GM12878 (cell line): ENCODE data around the gene PELO. TPM values are rescaled to one million over a fixed set of nuclear protein-coding genes. Genes with fewer than 3 reads are reported as not detected.

Experiments
- ATAC-seq: fragments of 200-7000 bp; cut with Tn5 transposase; 3 replicates; pipeline ENCODE4 v1.9.1; 2020; ENCODE audit warnings: mild to moderate bottlenecking, moderate library complexity
- BruUV-seq: library from RNA; stranded (reverse); fragments of 400-500 nt; replicated peaks from 2 replicates; lab custom pipeline; 2021; lab: Mats Ljungman, UMichigan
- CTCF ChIA-PET: fragments of 300-600 bp; sonication (Branson Sonifier 250); formaldehyde crosslinking; extraction: SDS; loops from one replicate; lab custom pipeline; 2021; ENCODE audit warnings: inconsistent platforms; lab: Yijun Ruan, JAX
- POLR2A ChIA-PET: fragments of 350-600 bp; formaldehyde crosslinking; extraction: SDS; loops from one replicate; lab custom pipeline; 2021; ENCODE audit warnings: inconsistent platforms; lab: Charles Lee
- RAD21 ChIA-PET: fragments of 300-600 bp; sonication (Branson Sonifier 250); formaldehyde crosslinking; loops from one replicate; lab custom pipeline; 2023; ENCODE audit warnings: antibody characterized with exemption; ENCODE audit not compliant: unreplicated experiment; lab: Charles Lee
- SMC1A ChIA-PET: fragments of 300-600 bp; sonication (Branson Sonifier 250); formaldehyde crosslinking; loops from one replicate; lab custom pipeline; 2023; ENCODE audit not compliant: unreplicated experiment, uncharacterized antibody; lab: Charles Lee
- DNase-seq: peaks from one replicate; pipeline ENCODE4 v3.0.0-alpha.2; 2011; ENCODE audit warnings: low read depth, low spot score
- FAIRE-seq: peaks from 3 replicates; lab custom pipeline; 2011; peaks lifted over from hg19 to GRCh38; lab: Jason Lieb, UNC
- H2AFZ ChIP-seq: 2 replicates; pipeline ENCODE4 v1.6.0; 2011; ENCODE audit warnings: low read depth, low read length, control low read depth; ENCODE audit not compliant: control insufficient read depth
- H3K27ac ChIP-seq: 2 replicates; pipeline ENCODE4 v1.5.1; 2011; ENCODE audit warnings: control low read depth; ENCODE audit not compliant: control insufficient read depth, insufficient read depth
- H3K27me3 ChIP-seq, 2 experiments: replicated peaks in 1 of 2; 2 replicates each; pipeline versions ENCODE4 v1.6.0 to v1.6.1; 2011; ENCODE audit warnings: low read length in 1 of 2; ENCODE audit not compliant: control insufficient read depth in 2 of 2, insufficient read depth in 2 of 2
- H3K36me3 ChIP-seq, 2 experiments: 2 replicates each; pipeline ENCODE4 v1.5.1; 2011; ENCODE audit warnings: low read length in 1 of 2; ENCODE audit not compliant: control insufficient read depth in 2 of 2, insufficient read depth in 2 of 2
- H3K4me1 ChIP-seq: 2 replicates; pipeline ENCODE4 v1.6.1; 2011; ENCODE audit warnings: mild to moderate bottlenecking, low read length, moderate library complexity, mixed read lengths; ENCODE audit not compliant: control insufficient read depth, insufficient read depth
- H3K4me2 ChIP-seq: 2 replicates; pipeline ENCODE4 v1.6.0; 2011; ENCODE audit warnings: control low read depth; ENCODE audit not compliant: control insufficient read depth, insufficient read depth
- H3K4me3 ChIP-seq: fragments of 200-600 bp; sonication (generic); 2 replicates; pipeline ENCODE4 v1.5.1; 2016
- H3K79me2 ChIP-seq: 2 replicates; pipeline ENCODE4 v1.6.0; 2011; ENCODE audit warnings: low read length; ENCODE audit not compliant: control insufficient read depth, insufficient read depth
- H3K9ac ChIP-seq: 2 replicates; pipeline ENCODE4 v1.8.0; 2011; ENCODE audit warnings: low read length, control low read depth, mixed read lengths; ENCODE audit not compliant: control insufficient read depth, insufficient read depth
- H3K9me3 ChIP-seq: replicated peaks from 3 replicates; pipeline ENCODE4 v1.5.1; 2011; ENCODE audit warnings: mild to moderate bottlenecking, low read length; ENCODE audit not compliant: control insufficient read depth, insufficient read depth
- H4K20me1 ChIP-seq: 2 replicates; pipeline ENCODE4 v1.6.0; 2011; ENCODE audit not compliant: control insufficient read depth, insufficient read depth
- BCL11A ChIP-seq: IDR thresholded peaks from 2 replicates; pipeline ENCODE4 v1.6.1; 2011; ENCODE audit warnings: low read depth, low read length
- DPF2 ChIP-seq: fragments of 450-650 bp; IDR thresholded peaks from 2 replicates; pipeline ENCODE4 v1.6.1; 2017; ENCODE audit warnings: mild to moderate bottlenecking
- EP300 ChIP-seq, 2 experiments: fragments of 150-350 bp in 1 of 2; IDR thresholded peaks; 2 replicates each; pipeline ENCODE4 v1.6.1; 2011 to 2012; ENCODE audit warnings: low read depth in 2 of 2, low read length in 2 of 2, borderline replicate concordance in 1 of 2, improper control_type of control experiment in 1 of 2, inconsistent platforms in 1 of 2; ENCODE audit not compliant: control insufficient read depth in 1 of 2
- NFYA ChIP-seq: IDR thresholded peaks from 2 replicates; pipeline ENCODE4 v1.6.1; 2011; ENCODE audit warnings: low read depth, mild to moderate bottlenecking, low read length, improper control_type of control experiment, borderline replicate concordance
- NR2C1 ChIP-seq: fragments of 450-650 bp; IDR thresholded peaks from 2 replicates; pipeline ENCODE4 v1.6.1; 2017; ENCODE audit warnings: antibody characterized with exemption, mild to moderate bottlenecking, moderate library complexity
- PAX5 ChIP-seq: IDR thresholded peaks from 2 replicates; pipeline ENCODE4 v1.6.1; 2011; ENCODE audit warnings: low read depth, low read length, borderline replicate concordance
- POLR2A ChIP-seq: IDR thresholded peaks from 2 replicates; pipeline ENCODE4 v1.6.1; 2011; ENCODE audit warnings: low read depth, mild to moderate bottlenecking, low read length
- SREBF2 ChIP-seq: IDR thresholded peaks from 2 replicates; pipeline ENCODE4 v1.6.1; 2012; ENCODE audit warnings: mild to moderate bottlenecking, low read length
- TCF3 ChIP-seq: IDR thresholded peaks from 2 replicates; pipeline ENCODE4 v1.6.1; 2012; ENCODE audit warnings: low read depth, mild to moderate bottlenecking, low read length, borderline replicate concordance; ENCODE audit not compliant: insufficient read depth
- ZSCAN29 ChIP-seq: fragments of 450-650 bp; IDR thresholded peaks from 2 replicates; pipeline ENCODE4 v1.6.1; 2017; ENCODE audit warnings: mild to moderate bottlenecking, moderate library complexity
- ZZZ3 ChIP-seq: IDR thresholded peaks from 2 replicates; pipeline ENCODE4 v1.6.1; 2011; ENCODE audit warnings: low read depth; ENCODE audit not compliant: control insufficient read depth, insufficient read length
- WGBS: methylation state at CpG from one replicate; pipeline ENCODE4 v1.1.6; 2016; ENCODE audit warnings: low lambda C conversion rate; ENCODE audit not compliant: insufficient replicate concordance, insufficient coverage; ENCODE audit errors: missing lambda C conversion rate; 5-methylcytosine and 5-hydroxymethylcytosine counted together
- in situ Hi-C: fragments of 300-500 bp; cut with MboI; formaldehyde crosslinking; loops from 9 replicates; pipeline ENCODE4 v1.14.3; 2018; ENCODE audit warnings: mixed read lengths
- intact Hi-C: fragments of 100-400 bp; cut with micrococcal nuclease; formaldehyde crosslinking; loops from one replicate; pipeline ENCODE4 v1.14.2; 2022; ENCODE audit not compliant: unreplicated experiment
- polyA plus RNA-seq, 11 experiments: library from polyadenylated mRNA; depleted of rRNA in 4 of 11; unstranded in 6 of 11; stranded (reverse) in 5 of 11; fragments of >200 nt; fragmentation: Nextera tagmentation in 4 of 11; fragmentation: Illumina TruSeq in 1 of 11; extraction: Ambion mirVana in 4 of 11; extraction: Trizol in 1 of 11; gene quantifications; 1 replicate in 1 of 11; 2 replicates in 10 of 11; pipeline versions ENCODE4 v1.2.1 to v1.2.3, GENCODE V29; 2011 to 2016; ENCODE audit warnings: inconsistent platforms in 2 of 11, missing spikeins in 2 of 11, low read depth in 1 of 11
- total RNA-seq, 4 experiments: library from RNA; depleted of rRNA in 3 of 4; stranded (reverse); fragments of >200 nt in 3 of 4; fragmentation: Illumina TruSeq in 1 of 4; extraction: Trizol in 1 of 4; gene quantifications; 2 replicates each; pipeline versions ENCODE4 v1.2.1 to v1.2.3, GENCODE V29; 2013 to 2021
- TF ChIP-seq, protein P1 (sequence below): IDR thresholded peaks from 2 replicates; pipeline ENCODE4 v1.6.1; 2011; ENCODE audit warnings: borderline replicate concordance, low read depth, mild to moderate bottlenecking, moderate library complexity, mixed read lengths, low read length; ENCODE audit not compliant: insufficient read depth; ENCODE audit errors: extremely low read length
- TF ChIP-seq, protein P2 (sequence below): IDR thresholded peaks from 2 replicates; pipeline ENCODE4 v1.6.1; 2011; ENCODE audit warnings: mild to moderate bottlenecking, low read depth, low read length, moderate library complexity; ENCODE audit not compliant: insufficient replicate concordance
- TF ChIP-seq, protein P3 (sequence below): IDR thresholded peaks from 2 replicates; pipeline ENCODE4 v1.6.1; 2012; ENCODE audit warnings: improper control_type of control experiment, low read depth, low read length; ENCODE audit not compliant: insufficient replicate concordance

PELO gene
- total and polyA plus RNA-seq, 10 of the 15 experiments (the other 5 are each of a cell fraction or from before 2014, with no cell fraction given): 5.6 to 11.9 (median 8.7) TPM

DNA sequence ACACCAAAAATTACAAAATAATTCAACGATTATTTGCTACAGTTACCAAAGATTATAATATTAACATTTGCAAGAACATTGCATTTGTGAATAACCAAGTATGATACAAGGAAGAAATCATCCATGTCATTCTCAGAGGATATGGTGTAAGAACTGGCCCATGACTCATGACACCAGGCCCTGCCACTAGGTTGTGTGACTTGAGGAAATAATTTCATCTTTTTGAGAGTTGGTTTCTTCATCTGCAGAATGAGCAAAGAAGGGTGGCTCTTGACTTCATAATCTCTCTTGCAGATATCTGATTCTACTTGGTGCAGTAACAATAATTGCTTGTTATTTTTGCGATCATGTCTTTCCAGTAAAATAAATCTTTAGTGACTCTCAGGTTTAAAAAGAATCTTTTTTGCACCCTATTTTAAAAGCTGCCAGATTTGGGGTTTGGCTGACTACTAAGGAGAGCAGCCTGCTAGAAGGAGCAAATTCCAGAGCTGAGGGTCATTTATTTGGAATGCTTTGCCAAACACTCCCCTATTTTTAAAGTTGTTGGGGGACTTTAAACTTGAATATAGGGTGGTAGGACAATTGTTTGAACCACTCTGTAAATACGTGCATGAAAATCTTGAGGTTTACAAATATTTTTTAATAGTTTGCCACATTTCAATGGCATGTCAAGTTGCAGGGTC is 23.5 kb downstream of the PELO start:
- Histone ChIP-seq H3K4me2 (no peak overlapping the region), H3K9ac (no peak overlapping the region), H4K20me1 (no peaks in the 10 kb centered on the region), H3K4me1 (no peaks in the 10 kb centered on the region), H3K36me3 (no peaks in the 10 kb centered on the region), H3K27me3 (no peaks in the 10 kb centered on the region), H3K4me3 (no peak overlapping the region), H3K79me2 (no peaks in the 10 kb centered on the region), H2AFZ (no peak overlapping the region), H3K9me3 (no peaks in the 10 kb centered on the region), H3K27ac (no peak overlapping the region)
- no peak for TF ChIP-seq ZSCAN29
- TF ChIP-seq TCF3: no peak
- TF ChIP-seq POLR2A: no peak
- TF ChIP-seq PAX5: no peak
- TF ChIP-seq EP300 (IDR thresholded peaks at IDR 0.05; ENCODE audit: borderline replicate concordance in 1 of 2, control insufficient read depth in 1 of 2, low read depth in 2 of 2, low read length in 2 of 2): no peak
- no peak for TF ChIP-seq ZZZ3
- no peak for TF ChIP-seq NR2C1
- no peak for TF ChIP-seq NFYA
- TF ChIP-seq, protein P1, sequence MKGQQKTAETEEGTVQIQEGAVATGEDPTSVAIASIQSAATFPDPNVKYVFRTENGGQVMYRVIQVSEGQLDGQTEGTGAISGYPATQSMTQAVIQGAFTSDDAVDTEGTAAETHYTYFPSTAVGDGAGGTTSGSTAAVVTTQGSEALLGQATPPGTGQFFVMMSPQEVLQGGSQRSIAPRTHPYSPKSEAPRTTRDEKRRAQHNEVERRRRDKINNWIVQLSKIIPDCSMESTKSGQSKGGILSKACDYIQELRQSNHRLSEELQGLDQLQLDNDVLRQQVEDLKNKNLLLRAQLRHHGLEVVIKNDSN: no peak
- TF ChIP-seq BCL11A: no peak
- TF ChIP-seq, protein P2, sequence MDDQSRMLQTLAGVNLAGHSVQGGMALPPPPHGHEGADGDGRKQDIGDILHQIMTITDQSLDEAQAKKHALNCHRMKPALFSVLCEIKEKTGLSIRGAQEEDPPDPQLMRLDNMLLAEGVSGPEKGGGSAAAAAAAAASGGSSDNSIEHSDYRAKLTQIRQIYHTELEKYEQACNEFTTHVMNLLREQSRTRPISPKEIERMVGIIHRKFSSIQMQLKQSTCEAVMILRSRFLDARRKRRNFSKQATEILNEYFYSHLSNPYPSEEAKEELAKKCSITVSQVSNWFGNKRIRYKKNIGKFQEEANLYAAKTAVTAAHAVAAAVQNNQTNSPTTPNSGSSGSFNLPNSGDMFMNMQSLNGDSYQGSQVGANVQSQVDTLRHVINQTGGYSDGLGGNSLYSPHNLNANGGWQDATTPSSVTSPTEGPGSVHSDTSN: no peak
- no peak for TF ChIP-seq DPF2
- TF ChIP-seq SREBF2: no peak
- TF ChIP-seq, protein P3, sequence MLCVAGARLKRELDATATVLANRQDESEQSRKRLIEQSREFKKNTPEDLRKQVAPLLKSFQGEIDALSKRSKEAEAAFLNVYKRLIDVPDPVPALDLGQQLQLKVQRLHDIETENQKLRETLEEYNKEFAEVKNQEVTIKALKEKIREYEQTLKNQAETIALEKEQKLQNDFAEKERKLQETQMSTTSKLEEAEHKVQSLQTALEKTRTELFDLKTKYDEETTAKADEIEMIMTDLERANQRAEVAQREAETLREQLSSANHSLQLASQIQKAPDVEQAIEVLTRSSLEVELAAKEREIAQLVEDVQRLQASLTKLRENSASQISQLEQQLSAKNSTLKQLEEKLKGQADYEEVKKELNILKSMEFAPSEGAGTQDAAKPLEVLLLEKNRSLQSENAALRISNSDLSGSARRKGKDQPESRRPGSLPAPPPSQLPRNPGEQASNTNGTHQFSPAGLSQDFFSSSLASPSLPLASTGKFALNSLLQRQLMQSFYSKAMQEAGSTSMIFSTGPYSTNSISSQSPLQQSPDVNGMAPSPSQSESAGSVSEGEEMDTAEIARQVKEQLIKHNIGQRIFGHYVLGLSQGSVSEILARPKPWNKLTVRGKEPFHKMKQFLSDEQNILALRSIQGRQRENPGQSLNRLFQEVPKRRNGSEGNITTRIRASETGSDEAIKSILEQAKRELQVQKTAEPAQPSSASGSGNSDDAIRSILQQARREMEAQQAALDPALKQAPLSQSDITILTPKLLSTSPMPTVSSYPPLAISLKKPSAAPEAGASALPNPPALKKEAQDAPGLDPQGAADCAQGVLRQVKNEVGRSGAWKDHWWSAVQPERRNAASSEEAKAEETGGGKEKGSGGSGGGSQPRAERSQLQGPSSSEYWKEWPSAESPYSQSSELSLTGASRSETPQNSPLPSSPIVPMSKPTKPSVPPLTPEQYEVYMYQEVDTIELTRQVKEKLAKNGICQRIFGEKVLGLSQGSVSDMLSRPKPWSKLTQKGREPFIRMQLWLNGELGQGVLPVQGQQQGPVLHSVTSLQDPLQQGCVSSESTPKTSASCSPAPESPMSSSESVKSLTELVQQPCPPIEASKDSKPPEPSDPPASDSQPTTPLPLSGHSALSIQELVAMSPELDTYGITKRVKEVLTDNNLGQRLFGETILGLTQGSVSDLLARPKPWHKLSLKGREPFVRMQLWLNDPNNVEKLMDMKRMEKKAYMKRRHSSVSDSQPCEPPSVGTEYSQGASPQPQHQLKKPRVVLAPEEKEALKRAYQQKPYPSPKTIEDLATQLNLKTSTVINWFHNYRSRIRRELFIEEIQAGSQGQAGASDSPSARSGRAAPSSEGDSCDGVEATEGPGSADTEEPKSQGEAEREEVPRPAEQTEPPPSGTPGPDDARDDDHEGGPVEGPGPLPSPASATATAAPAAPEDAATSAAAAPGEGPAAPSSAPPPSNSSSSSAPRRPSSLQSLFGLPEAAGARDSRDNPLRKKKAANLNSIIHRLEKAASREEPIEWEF: no peak
- no peak for FAIRE-seq
- RAD21 ChIA-PET: no interaction called here
- SMC1A ChIA-PET: interaction anchor here (3.8 kb wide), 1 partner anchor 12 kb away, joined by 13 read pairs; no protein-coding TSS in a partner anchor
- no TSS peak for BruUV-seq
- POLR2A ChIA-PET: interaction anchor here (0.5 to 1.4 kb wide), 2 partner anchors 10 to 51 kb away, joined by 3 read pairs; no protein-coding TSS in a partner anchor
- intact Hi-C loops: no loop called here
- in situ Hi-C loops: no loop called here
- no peak for DNase-seq
- CTCF ChIA-PET: interaction anchor here (0.7 to 1.3 kb wide), 2 partner anchors 14 to 52 kb away, joined by 3 read pairs; no protein-coding TSS in a partner anchor
- whole genome bisulfite sequencing: 77% methylated on average over 3 of the region's 3 CpGs
- no peak for ATAC-seq
